Ovary (tissue), 9 donors: ENCODE measurements around the gene TCEANC2. TPM values are rescaled to one million over a fixed set of nuclear protein-coding genes. Genes with fewer than 3 reads are reported as not detected.
"Not testable (repeated sequence)": the region's sequence is repeated elsewhere in the genome, so short reads cannot be mapped to it uniquely, and the experiment has no call there.

ENCODE experiments used
- DNase-seq, 5 donors: peaks; one replicate each; pipeline ENCODE4 v3.0.0-alpha.2; 2019 to 2020
- H3K27ac ChIP-seq, 2 donors: fragments of 200-600 bp; one replicate each; pipeline versions ENCODE4 v1.5.1 to v1.8.0; 2019 to 2022
- H3K27me3 ChIP-seq: fragments of 200-600 bp; one replicate; pipeline ENCODE4 v1.8.0; 2022
- H3K36me3 ChIP-seq: fragments of 200-600 bp; sonication (generic); one replicate; pipeline ENCODE4 v1.5.1; 2019
- H3K4me1 ChIP-seq: one replicate; pipeline ENCODE4 v1.8.1; 2013; ENCODE audit warnings: mild to moderate bottlenecking, moderate library complexity; ENCODE audit not compliant: insufficient read depth
- H3K4me3 ChIP-seq: fragments of 200-600 bp; sonication (generic); one replicate; pipeline ENCODE4 v1.5.1; 2017
- H3K9me3 ChIP-seq, 2 donors: fragments of 200-600 bp in 1 of 2; sonication (generic) in 1 of 2; one replicate each; pipeline versions ENCODE4 v1.5.1 to v1.8.1; 2013 to 2019; ENCODE audit warnings: mild to moderate bottlenecking in 1 of 2, moderate library complexity in 1 of 2
- CTCF ChIP-seq, 3 donors: fragments of 450-650 bp in 2 of 3; fragments of 200-600 bp in 1 of 3; IDR thresholded peaks; one replicate each; pipeline versions ENCODE4 v1.5.1 to v1.8.0; 2016 to 2022; ENCODE audit warnings: antibody characterized with exemption in 3 of 3, mild to moderate bottlenecking in 1 of 3
- EP300 ChIP-seq: sonication (generic); formaldehyde crosslinking; IDR thresholded peaks from one replicate; pipeline ENCODE4 v1.6.1; 2017; ENCODE audit warnings: antibody characterized with exemption
- POLR2A ChIP-seq: fragments of 450-650 bp; IDR thresholded peaks from one replicate; pipeline ENCODE4 v1.6.1; 2017; ENCODE audit warnings: antibody characterized with exemption, mild to moderate bottlenecking, moderate library complexity
- whole genome bisulfite sequencing, 3 donors: extraction: QIAGEN DNeasy Blood & Tissue Kit in 1 of 3; methylation state at CpG; one replicate each; pipeline versions ENCODE4 v1.1.5 to v1.1.7; 2013 to 2017; 5-methylcytosine and 5-hydroxymethylcytosine counted together
- intact Hi-C, 4 donors: fragments of 100-400 bp; cut with DNase I; formaldehyde crosslinking; loops; one replicate each; pipeline versions ENCODE4 v1.11.0 to v1.15.1; 2022 to 2023
- polyA plus RNA-seq, 2 donors: library from polyadenylated mRNA; stranded (reverse); fragments of 200-250 nt in 1 of 2; fragments of 350-450 nt in 1 of 2; fragmentation: Illumina TruSeq in 1 of 2; extraction: RNeasy Lipid Tissue Mini Kit (QIAGEN cat#74804) in 1 of 2; gene quantifications; one replicate each; pipeline ENCODE4 v1.2.3, GENCODE V29; 2013 to 2014
- total RNA-seq, 7 donors: library from RNA; depleted of rRNA in 2 of 7; stranded (reverse); fragments of >200 nt in 2 of 7; fragmentation: NEBNext Ultra II Directional in 3 of 7; extraction: Animal tissue kit (Norgen Biotek cat#: 25700) in 3 of 7; gene quantifications; one replicate each; pipeline versions ENCODE4 v1.1.0 to v1.2.4, GENCODE V29; 2016 to 2023
- donor health status: DM: no; HTN: no; CAD: no; lungs with moderate emphysema.
- donor health status: DM: no; HTN: no; CAD: no.
- donor health status: Bipolar disorder and iron deficiency.
- donor health status: DM: yes; HTN: yes; CAD: no.
- donor health status: DM: no; HTN: no; CAD: no.
- donor health status: DM: yes; HTN: yes; CAD: no.

The TCEANC2 gene
- total and polyA plus RNA-seq, 9 donors: 1.8 to 5.2 (median 3.0) TPM

DNA sequence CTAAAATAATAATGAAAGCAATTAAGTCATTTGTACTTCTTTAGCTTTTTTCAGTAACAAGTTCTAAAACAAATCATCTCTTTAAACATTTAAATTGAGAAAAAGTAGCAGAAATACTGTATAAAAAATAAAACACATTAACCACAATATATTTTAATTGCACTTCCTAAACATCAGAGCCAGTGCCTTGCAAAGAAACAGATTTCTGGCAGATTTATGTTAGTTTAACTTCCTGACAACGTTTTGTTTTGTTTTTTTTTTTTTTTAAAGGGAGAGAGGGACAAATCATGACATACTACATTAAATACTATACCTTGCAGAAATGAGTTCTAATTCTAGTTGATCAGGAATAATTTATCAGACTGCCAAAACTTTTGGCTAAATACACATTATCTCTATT lies 11.6 kb upstream of the TCEANC2 start:
- no peak for DNase-seq
- 3 to 7% (median 7%) methylated on average over 1 of the region's 1 CpG for WGBS, 3 donors
- Histone ChIP-seq H3K4me3 (no peak overlapping the region), H3K27ac (no peak overlapping the region), H3K27me3 (no peaks in the 10 kb centered on the region), H3K36me3 (no peaks in the 10 kb centered on the region), H3K4me1 (no peaks in the 10 kb centered on the region), H3K9me3 (no peaks in the 10 kb centered on the region)
- TF ChIP-seq CTCF (IDR thresholded peaks at IDR 0.05) (no peak), EP300 (no peak), POLR2A (no peak)
- intact Hi-C loops: no loop called here

GRCh38 chr1:54045496-54045895 lies 7.9 kb upstream of the TCEANC2 start:
- intact Hi-C loops: no loop called here
- no peak overlapping the region for H3K4me3 ChIP-seq
- DNase-seq: no peak
- no peaks in the 10 kb centered on the region for H3K9me3 ChIP-seq
- peaks cover 4% of the 10 kb centered on the region for H3K4me1 ChIP-seq
- no peaks in the 10 kb centered on the region for H3K27me3 ChIP-seq
- H3K36me3 ChIP-seq: no peaks in the 10 kb centered on the region
- TF ChIP-seq EP300: no peak
- TF ChIP-seq CTCF (IDR thresholded peaks at IDR 0.05): no peak
- no peak for TF ChIP-seq POLR2A
- WGBS, 3 donors: 83 to 91% (median 87%) methylated on average over 2 of the region's 2 CpGs
- no peak overlapping the region for H3K27ac ChIP-seq

GRCh38 chr1:54046671-54047383 lies 6.6 kb upstream of the TCEANC2 start:
- DNase-seq: no peak
- no peaks in the 10 kb centered on the region for H3K27me3 ChIP-seq
- no peaks in the 10 kb centered on the region for H3K9me3 ChIP-seq
- H3K4me1 ChIP-seq: peaks cover 5% of the 10 kb centered on the region
- no peak overlapping the region for H3K27ac ChIP-seq
- H3K36me3 ChIP-seq: no peaks in the 10 kb centered on the region
- TF ChIP-seq CTCF (IDR thresholded peaks at IDR 0.05) (no peak), POLR2A (no peak), EP300 (no peak)
- intact Hi-C loops: no loop called here
- no peak overlapping the region for H3K4me3 ChIP-seq
- WGBS, 3 donors: 53 to 61% (median 61%) methylated on average over 7 of the region's 7 CpGs

GRCh38 chr1:54047384-54048305 lies 5.8 kb upstream of the TCEANC2 start:
- 65 to 67% (median 66%) methylated on average over 5 of the region's 5 CpGs for WGBS, 3 donors
- Histone ChIP-seq H3K27me3 (no peaks in the 10 kb centered on the region), H3K36me3 (no peaks in the 10 kb centered on the region), H3K27ac (no peak overlapping the region), H3K4me1 (peaks cover 5% of the 10 kb centered on the region), H3K4me3 (no peak overlapping the region), H3K9me3 (no peaks in the 10 kb centered on the region)
- no peak for TF ChIP-seq POLR2A
- no peak for TF ChIP-seq CTCF (IDR thresholded peaks at IDR 0.05)
- no peak for TF ChIP-seq EP300
- intact Hi-C loops: no loop called here
- no peak for DNase-seq

DNA sequence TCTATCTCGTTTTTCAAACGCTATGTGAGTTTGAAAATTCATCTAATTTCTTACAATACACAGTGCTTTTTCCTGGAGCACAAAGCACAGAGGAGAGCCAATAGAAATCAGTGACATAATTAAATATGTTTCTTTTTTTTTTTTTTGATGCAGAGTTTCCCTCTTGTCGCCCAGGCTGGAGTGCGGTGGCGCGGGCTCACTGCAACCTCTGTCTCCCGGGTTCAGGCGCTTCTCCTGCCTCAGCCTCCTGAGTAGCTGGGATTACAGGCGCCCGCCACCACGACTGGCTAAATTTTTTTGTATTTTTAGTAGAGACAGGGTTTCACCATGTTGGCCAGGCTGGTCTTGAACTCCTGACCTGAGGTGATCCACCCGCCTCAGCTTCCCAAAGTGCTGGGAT lies 3.0 kb upstream of the TCEANC2 start:
- DNase-seq, H3K27ac ChIP-seq, H3K36me3 ChIP-seq, H3K4me3 ChIP-seq, H3K27me3 ChIP-seq, H3K4me1 ChIP-seq, H3K9me3 ChIP-seq: not testable (repeated sequence)
- 93 to 96% (median 95%) methylated on average over 12 of the region's 12 CpGs for WGBS, 3 donors
- intact Hi-C loops: loop anchor here in 2 of 4 donors (5.0 to 10.0 kb wide), 2 partner anchors 158 to 176 kb away; partner anchors contain the start of gene DIO1 (in 1 of the 2)
